ENCODE results near the gene DIABLO.

DNA sequence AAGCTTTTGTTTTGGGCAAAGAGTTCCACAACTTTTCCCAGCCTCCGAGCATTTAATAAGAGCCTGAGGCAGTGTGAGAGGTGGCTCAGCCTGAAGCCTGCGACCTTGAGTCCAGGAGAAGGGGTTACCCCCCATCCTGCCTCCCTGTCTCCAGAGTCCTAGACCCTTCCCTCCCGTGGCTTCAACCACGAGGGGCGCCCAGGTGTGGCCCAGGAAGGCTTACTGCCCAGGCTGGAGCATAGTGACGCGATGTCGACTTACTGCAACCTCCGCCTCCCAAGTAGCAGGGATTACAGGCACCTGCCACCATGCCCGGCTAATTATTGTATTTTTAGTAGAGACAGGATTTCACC lies 42.3 kb downstream of the DIABLO start:
- TF ChIP-seq CTCF (IDR thresholded peaks at IDR 0.05; ENCODE audit: low read depth, low read length, poor library complexity, severe bottlenecking) (no peak), EZH2phosphoT487 (IDR thresholded peaks at IDR 0.05; ENCODE audit: borderline replicate concordance, low read length) (no peak)

All from DOHH2 (cell line).